Neutrophil (primary cell): Measurements from ENCODE around the gene OTUB2.

Experiments used
- H3K27ac ChIP-seq: fragments of 200-600 bp; sonication (generic); 2 replicates; pipeline ENCODE4 v1.5.1; 2016; ENCODE audit warnings: mild to moderate bottlenecking, moderate library complexity
- H3K27me3 ChIP-seq: fragments of 200-600 bp; sonication (generic); 2 replicates; pipeline ENCODE4 v1.6.0; 2016; ENCODE audit warnings: mild to moderate bottlenecking
- H3K36me3 ChIP-seq: fragments of 200-600 bp; sonication (generic); 2 replicates; pipeline ENCODE4 v1.5.1; 2017
- H3K4me1 ChIP-seq, 2 experiments: fragments of 200-600 bp in 1 of 2; sonication (generic) in 1 of 2; 1 replicate in 1 of 2; 2 replicates in 1 of 2; pipeline versions ENCODE4 v1.5.1 to v1.6.1; 2013 to 2016; ENCODE audit warnings: low read depth in 1 of 2, low read length in 1 of 2, mild to moderate bottlenecking in 1 of 2, moderate library complexity in 1 of 2; ENCODE audit not compliant: control insufficient read depth in 1 of 2, insufficient read depth in 1 of 2
- H3K4me3 ChIP-seq, 2 experiments: fragments of 200-600 bp in 1 of 2; sonication (generic) in 1 of 2; 1 replicate in 1 of 2; 2 replicates in 1 of 2; pipeline ENCODE4 v1.5.1; 2013 to 2016; ENCODE audit warnings: low read depth in 1 of 2, low read length in 1 of 2, mild to moderate bottlenecking in 1 of 2, moderate library complexity in 1 of 2
- H3K9me3 ChIP-seq: fragments of 200-600 bp; sonication (generic); 2 replicates; pipeline ENCODE4 v1.5.1; 2016
- CTCF ChIP-seq: fragments of 200-600 bp; sonication (generic); IDR thresholded peaks from 2 replicates; pipeline ENCODE4 v1.5.1; 2016; ENCODE audit warnings: antibody characterized with exemption

Gene OTUB2

GRCh38 chr14:94046696-94047250 lies 20.6 kb downstream of the OTUB2 start:
- no peak for TF ChIP-seq CTCF
- Histone ChIP-seq H3K27ac (no peak overlapping the region), H3K4me3 (no peak overlapping the region), H3K4me1 (no peaks in the 10 kb centered on the region), H3K36me3 (peaks cover 77% of the 10 kb centered on the region), H3K27me3 (no peaks in the 10 kb centered on the region), H3K9me3 (no peaks in the 10 kb centered on the region)

GRCh38 chr14:94047581-94047980 lies 21.4 kb downstream of the OTUB2 start:
- peaks cover 85% of the 10 kb centered on the region for H3K36me3 ChIP-seq
- H3K27me3 ChIP-seq, result no peaks in the 10 kb centered on the region
- no peaks in the 10 kb centered on the region for H3K9me3 ChIP-seq
- H3K27ac ChIP-seq, result no peak overlapping the region
- no peaks in the 10 kb centered on the region for H3K4me1 ChIP-seq
- no peak for TF ChIP-seq CTCF
- no peak overlapping the region for H3K4me3 ChIP-seq

- peaks cover 92% of the 10 kb centered on the region for H3K36me3 ChIP-seq
- no peaks in the 10 kb centered on the region for H3K4me1 ChIP-seq
- H3K27ac ChIP-seq, result no peak overlapping the region
- no peak for TF ChIP-seq CTCF
- no peaks in the 10 kb centered on the region for H3K27me3 ChIP-seq
- no peak overlapping the region for H3K4me3 ChIP-seq
- no peaks in the 10 kb centered on the region for H3K9me3 ChIP-seq
Measured at GRCh38 chr14:94048691-94049624, 22.8 kb downstream of the OTUB2 start.

GRCh38 chr14:94049625-94050023 lies 23.5 kb downstream of the OTUB2 start:
- no peak for TF ChIP-seq CTCF
- no peak overlapping the region for H3K4me3 ChIP-seq
- no peak overlapping the region for H3K27ac ChIP-seq
- H3K9me3 ChIP-seq, result no peaks in the 10 kb centered on the region
- H3K4me1 ChIP-seq, result no peaks in the 10 kb centered on the region
- H3K27me3 ChIP-seq, result no peaks in the 10 kb centered on the region
- peaks cover 92% of the 10 kb centered on the region for H3K36me3 ChIP-seq

GRCh38 chr14:94050231-94050880 lies 24.2 kb downstream of the OTUB2 start:
- H3K27ac ChIP-seq, result no peak overlapping the region
- H3K36me3 ChIP-seq, result peaks cover 96% of the 10 kb centered on the region
- no peaks in the 10 kb centered on the region for H3K27me3 ChIP-seq
- no peak for TF ChIP-seq CTCF
- no peaks in the 10 kb centered on the region for H3K4me1 ChIP-seq
- H3K4me3 ChIP-seq, result no peak overlapping the region
- H3K9me3 ChIP-seq, result no peaks in the 10 kb centered on the region
